ENCODE measurements around the gene AGRN. TPM values are rescaled to one million over a fixed set of nuclear protein-coding genes. Genes with fewer than 3 reads are reported as not detected.
A peak's percentile ranks its signal among the peaks of the same experiment; 100 is the strongest.
"Not testable (repeated sequence)": the region's sequence is repeated elsewhere in the genome, so short reads cannot be mapped to it uniquely, and the experiment has no call there.

AGRN gene
- polyA plus RNA-seq, 1 donor = 116 TPM

GRCh38 chr1:1054971-1055370 lies 35.1 kb downstream of the AGRN start:
- no peak overlapping the region for H3K27ac ChIP-seq (ENCODE audit: low read length)
- peaks cover 15% of the 10 kb centered on the region for H3K4me1 ChIP-seq (ENCODE audit: control insufficient read depth, insufficient read depth, low read length)
- no peak overlapping the region for H3K4me3 ChIP-seq (ENCODE audit: low read length)
- peaks cover 49% of the 10 kb centered on the region for H3K36me3 ChIP-seq (ENCODE audit: control insufficient read depth, insufficient read depth, low read length)
- no peak for DNase-seq
- peaks cover 18% of the 10 kb centered on the region for H3K9me3 ChIP-seq (ENCODE audit: control insufficient read depth, low read depth, low read length)
- no CpG with 5 or more reads among the region's 23 CpGs for WGBS (ENCODE audit: insufficient coverage, low lambda C conversion rate)
- H3K27me3 ChIP-seq (ENCODE audit: control insufficient read depth, insufficient read depth, low read length) = peaks cover 22% of the 10 kb centered on the region

DNA sequence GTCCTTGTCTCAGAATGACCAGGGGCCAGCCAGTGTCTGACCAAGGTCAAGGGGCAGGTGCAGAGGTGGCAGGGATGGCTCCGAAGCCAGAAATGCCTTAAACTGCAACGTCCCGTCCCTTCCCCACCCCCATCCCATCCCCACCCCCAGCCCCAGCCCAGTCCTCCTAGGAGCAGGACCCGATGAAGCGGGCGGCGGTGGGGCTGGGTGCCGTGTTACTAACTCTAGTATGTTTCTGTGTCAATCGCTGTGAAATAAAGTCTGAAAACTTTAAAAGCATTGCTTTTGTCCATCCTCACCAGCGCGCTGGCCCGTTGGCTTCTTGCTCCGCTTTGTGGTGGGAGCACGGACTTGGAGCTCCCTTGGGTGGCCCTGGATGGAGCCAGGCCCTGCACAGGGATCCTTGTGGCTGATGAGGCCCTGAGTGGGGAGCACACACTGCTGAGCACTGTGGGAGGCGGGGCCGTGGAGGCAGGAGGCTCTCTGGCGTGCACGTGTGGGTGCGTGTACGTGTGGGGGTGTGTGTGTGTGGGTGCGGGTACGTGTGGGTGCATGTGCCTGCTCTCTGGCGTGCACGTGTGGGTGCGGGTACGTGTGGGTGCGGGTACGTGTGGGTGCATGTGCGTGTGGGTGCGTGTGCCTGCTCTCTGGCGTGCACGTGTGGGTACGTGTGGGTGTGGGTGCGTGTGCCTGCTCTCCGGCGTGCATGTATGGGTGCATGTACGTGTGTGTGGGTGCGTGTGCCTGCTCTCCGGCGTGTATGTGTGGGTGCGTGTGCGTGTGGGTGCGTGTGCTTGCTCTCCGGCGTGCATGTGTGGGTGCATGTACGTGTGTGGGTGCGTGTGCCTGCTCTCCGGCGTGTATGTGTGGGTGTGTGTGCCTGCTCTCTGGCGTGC lies 36.2 kb downstream of the AGRN start:
- peaks cover 33% of the 10 kb centered on the region for H3K27me3 ChIP-seq (ENCODE audit: control insufficient read depth, insufficient read depth, low read length)
- peaks cover 24% of the 10 kb centered on the region for H3K9me3 ChIP-seq (ENCODE audit: control insufficient read depth, low read depth, low read length)
- no peak for DNase-seq
- H3K4me3 ChIP-seq (ENCODE audit: low read length) = no peak overlapping the region
- no peak overlapping the region for H3K27ac ChIP-seq (ENCODE audit: low read length)
- peaks cover 15% of the 10 kb centered on the region for H3K4me1 ChIP-seq (ENCODE audit: control insufficient read depth, insufficient read depth, low read length)
- H3K36me3 ChIP-seq (ENCODE audit: control insufficient read depth, insufficient read depth, low read length) = peaks cover 38% of the 10 kb centered on the region
- no CpG with 5 or more reads among the region's 50 CpGs for WGBS (ENCODE audit: insufficient coverage, low lambda C conversion rate)

DNA sequence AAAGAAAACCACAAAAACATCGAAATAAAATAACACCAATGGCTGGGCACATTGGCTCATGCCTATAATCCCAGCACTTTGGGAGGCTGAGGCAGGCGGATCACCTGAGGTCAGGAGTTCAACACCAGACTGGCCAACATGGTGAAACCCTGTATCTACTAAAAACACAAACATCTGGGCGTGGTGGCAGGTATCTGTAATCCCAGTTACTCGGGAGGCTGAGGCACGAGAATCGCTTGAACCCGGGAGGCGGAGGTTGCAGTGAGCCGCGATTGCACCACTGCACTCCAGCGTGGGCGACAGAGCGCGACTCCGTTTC lies 37.8 kb downstream of the AGRN start:
- Histone ChIP-seq H3K36me3 (ENCODE audit: control insufficient read depth, insufficient read depth, low read length) (peaks cover 25% of the 10 kb centered on the region), H3K4me1 (ENCODE audit: control insufficient read depth, insufficient read depth, low read length) (peaks cover 18% of the 10 kb centered on the region), H3K9me3 (ENCODE audit: control insufficient read depth, low read depth, low read length) (peaks cover 19% of the 10 kb centered on the region), H3K27me3 (ENCODE audit: control insufficient read depth, insufficient read depth, low read length) (peaks cover 49% of the 10 kb centered on the region)
- not testable (repeated sequence) for H3K27ac ChIP-seq (ENCODE audit: low read length); DNase-seq; H3K4me3 ChIP-seq (ENCODE audit: low read length)
- no CpG with 5 or more reads among the region's 15 CpGs for WGBS (ENCODE audit: insufficient coverage, low lambda C conversion rate)

GRCh38 chr1:1058088-1058905 lies 38.4 kb downstream of the AGRN start:
- peaks cover 18% of the 10 kb centered on the region for H3K4me1 ChIP-seq (ENCODE audit: control insufficient read depth, insufficient read depth, low read length)
- no peak for DNase-seq
- H3K9me3 ChIP-seq (ENCODE audit: control insufficient read depth, low read depth, low read length) = peaks cover 19% of the 10 kb centered on the region
- no CpG with 5 or more reads among the region's 24 CpGs for WGBS (ENCODE audit: insufficient coverage, low lambda C conversion rate)
- H3K27ac ChIP-seq (ENCODE audit: low read length) = no peak overlapping the region
- no peak overlapping the region for H3K4me3 ChIP-seq (ENCODE audit: low read length)
- H3K36me3 ChIP-seq (ENCODE audit: control insufficient read depth, insufficient read depth, low read length) = peaks cover 20% of the 10 kb centered on the region
- H3K27me3 ChIP-seq (ENCODE audit: control insufficient read depth, insufficient read depth, low read length) = peaks cover 54% of the 10 kb centered on the region

GRCh38 chr1:1058921-1059493 lies 39.1 kb downstream of the AGRN start:
- H3K4me1 ChIP-seq (ENCODE audit: control insufficient read depth, insufficient read depth, low read length) = peaks cover 22% of the 10 kb centered on the region
- H3K4me3 ChIP-seq (ENCODE audit: low read length) = no peak overlapping the region
- no peak for DNase-seq
- peaks cover 13% of the 10 kb centered on the region for H3K36me3 ChIP-seq (ENCODE audit: control insufficient read depth, insufficient read depth, low read length)
- H3K27ac ChIP-seq (ENCODE audit: low read length) = no peak overlapping the region
- WGBS (ENCODE audit: insufficient coverage, low lambda C conversion rate) = 0% methylated on average over 1 of the region's 48 CpGs
- peaks cover 19% of the 10 kb centered on the region for H3K9me3 ChIP-seq (ENCODE audit: control insufficient read depth, low read depth, low read length)
- peaks cover 61% of the 10 kb centered on the region for H3K27me3 ChIP-seq (ENCODE audit: control insufficient read depth, insufficient read depth, low read length)

GRCh38 chr1:1059494-1060280 lies 39.8 kb downstream of the AGRN start:
- Histone ChIP-seq H3K36me3 (ENCODE audit: control insufficient read depth, insufficient read depth, low read length) (peaks cover 7% of the 10 kb centered on the region), H3K27ac (ENCODE audit: low read length) (no peak overlapping the region), H3K9me3 (ENCODE audit: control insufficient read depth, low read depth, low read length) (peaks cover 18% of the 10 kb centered on the region), H3K4me1 (ENCODE audit: control insufficient read depth, insufficient read depth, low read length) (peaks cover 27% of the 10 kb centered on the region), H3K27me3 (ENCODE audit: control insufficient read depth, insufficient read depth, low read length) (peaks cover 67% of the 10 kb centered on the region), H3K4me3 (ENCODE audit: low read length) (peak overlapping the region; percentile 28)
- no CpG with 5 or more reads among the region's 69 CpGs for WGBS (ENCODE audit: insufficient coverage, low lambda C conversion rate)
- peak; percentile 72 to 79 for DNase-seq

DNA sequence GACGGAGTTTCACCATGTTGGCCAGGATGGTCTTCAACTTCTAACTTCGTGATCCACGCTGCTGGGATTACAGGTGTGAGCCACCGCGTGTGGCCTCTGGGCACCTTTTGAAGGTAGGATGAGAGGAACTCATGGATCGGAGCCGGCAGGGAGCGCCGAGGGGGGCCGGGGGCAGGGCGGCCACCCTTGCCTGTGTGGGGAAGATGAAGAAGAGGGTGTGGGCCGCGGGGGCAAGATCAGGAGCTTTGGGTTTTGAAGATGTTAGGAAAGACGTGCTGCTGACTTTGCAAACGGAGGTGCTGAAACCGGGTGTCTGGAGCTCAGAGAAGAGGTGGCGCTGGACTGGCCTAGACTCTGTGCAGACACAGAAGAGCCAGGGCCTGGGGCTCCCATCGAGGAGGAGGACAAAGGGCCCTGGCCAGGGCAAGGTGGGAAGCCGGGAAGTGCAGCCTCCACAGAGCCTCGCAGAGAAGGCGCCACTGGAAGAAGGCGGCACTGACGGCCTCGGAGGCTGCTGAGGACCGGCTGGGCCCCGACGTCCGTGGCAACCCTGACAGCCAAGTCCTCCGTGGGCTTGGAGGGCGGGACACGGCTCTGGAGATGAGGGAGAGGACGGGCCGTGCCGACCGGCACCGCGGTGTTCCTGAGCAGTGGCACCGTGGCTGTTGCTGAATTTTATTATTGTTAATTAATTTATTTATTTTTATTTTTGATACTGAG lies 40.5 kb downstream of the AGRN start:
- Histone ChIP-seq H3K27ac (ENCODE audit: low read length) (no peak overlapping the region), H3K4me1 (ENCODE audit: control insufficient read depth, insufficient read depth, low read length) (peaks cover 30% of the 10 kb centered on the region), H3K9me3 (ENCODE audit: control insufficient read depth, low read depth, low read length) (peaks cover 14% of the 10 kb centered on the region), H3K36me3 (ENCODE audit: control insufficient read depth, insufficient read depth, low read length) (peaks cover 1% of the 10 kb centered on the region), H3K27me3 (ENCODE audit: control insufficient read depth, insufficient read depth, low read length) (peaks cover 70% of the 10 kb centered on the region), H3K4me3 (ENCODE audit: low read length) (no peak overlapping the region)
- no peak for DNase-seq
- WGBS (ENCODE audit: insufficient coverage, low lambda C conversion rate) = no CpG with 5 or more reads among the region's 38 CpGs

- Histone ChIP-seq H3K9me3 (ENCODE audit: control insufficient read depth, low read depth, low read length) (peaks cover 14% of the 10 kb centered on the region), H3K27ac (ENCODE audit: low read length) (no peak overlapping the region), H3K27me3 (ENCODE audit: control insufficient read depth, insufficient read depth, low read length) (peaks cover 78% of the 10 kb centered on the region), H3K4me1 (ENCODE audit: control insufficient read depth, insufficient read depth, low read length) (peaks cover 32% of the 10 kb centered on the region), H3K36me3 (ENCODE audit: control insufficient read depth, insufficient read depth, low read length) (no peaks in the 10 kb centered on the region), H3K4me3 (ENCODE audit: low read length) (no peak overlapping the region)
- WGBS (ENCODE audit: insufficient coverage, low lambda C conversion rate) = no CpG with 5 or more reads among the region's 18 CpGs
- DNase-seq = no peak
These were observed 41.9 kb downstream of the AGRN start for GRCh38 chr1:1061682-1062345.

All from large intestine (tissue), 3 donors.